GM12872 (cell line): ENCODE measurements around the gene PDHB.

Experiments
- TF ChIP-seq, protein P1 (sequence below): IDR thresholded peaks from 3 replicates; pipeline ENCODE4 v1.5.1; 2011; ENCODE audit warnings: low read depth, mild to moderate bottlenecking, low read length, moderate library complexity; ENCODE audit not compliant: insufficient read depth

Gene PDHB

DNA sequence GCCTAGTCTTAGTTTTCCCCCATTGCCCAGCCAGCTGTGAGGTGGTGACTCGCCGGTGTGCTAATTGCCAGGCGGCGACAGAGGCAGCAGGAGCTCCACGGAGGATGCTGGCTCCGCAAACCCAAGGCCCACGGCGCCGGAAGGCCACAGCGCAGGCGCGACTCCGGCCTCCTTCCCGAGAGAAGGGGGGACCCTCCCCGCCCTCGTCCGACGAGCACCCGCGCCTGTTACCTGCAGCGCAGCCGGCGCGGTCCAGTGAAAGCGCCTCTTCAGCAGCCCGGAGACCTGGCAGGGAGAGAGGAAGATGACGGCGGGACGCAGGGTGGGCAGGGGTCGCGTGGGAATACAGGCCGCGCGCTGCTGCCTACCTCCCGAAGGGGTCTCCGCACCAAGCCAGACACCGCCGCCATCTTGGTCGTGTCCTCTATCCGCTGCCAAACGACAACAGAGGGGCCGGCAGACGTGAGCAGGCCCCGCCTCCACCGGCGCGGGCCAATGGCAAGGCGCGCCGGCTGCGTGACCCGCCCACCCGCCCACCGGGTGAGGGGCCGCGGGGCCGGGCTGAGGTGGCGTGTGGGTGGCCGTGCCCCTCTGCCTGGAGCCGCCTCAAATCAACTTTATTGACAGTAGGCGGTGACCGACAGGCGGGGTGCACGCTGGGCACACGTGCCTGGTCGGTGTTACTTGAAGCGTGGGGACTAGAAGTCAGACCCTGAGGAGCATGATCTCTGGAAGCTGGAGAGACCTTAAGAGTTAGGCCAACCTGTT is at the start of gene PDHB:
PDHB (minus strand) TSS at position 433 of the 768 bp plus-strand sequence; CDS start at position 410, 23 bp downstream.
- TF ChIP-seq, protein P1, sequence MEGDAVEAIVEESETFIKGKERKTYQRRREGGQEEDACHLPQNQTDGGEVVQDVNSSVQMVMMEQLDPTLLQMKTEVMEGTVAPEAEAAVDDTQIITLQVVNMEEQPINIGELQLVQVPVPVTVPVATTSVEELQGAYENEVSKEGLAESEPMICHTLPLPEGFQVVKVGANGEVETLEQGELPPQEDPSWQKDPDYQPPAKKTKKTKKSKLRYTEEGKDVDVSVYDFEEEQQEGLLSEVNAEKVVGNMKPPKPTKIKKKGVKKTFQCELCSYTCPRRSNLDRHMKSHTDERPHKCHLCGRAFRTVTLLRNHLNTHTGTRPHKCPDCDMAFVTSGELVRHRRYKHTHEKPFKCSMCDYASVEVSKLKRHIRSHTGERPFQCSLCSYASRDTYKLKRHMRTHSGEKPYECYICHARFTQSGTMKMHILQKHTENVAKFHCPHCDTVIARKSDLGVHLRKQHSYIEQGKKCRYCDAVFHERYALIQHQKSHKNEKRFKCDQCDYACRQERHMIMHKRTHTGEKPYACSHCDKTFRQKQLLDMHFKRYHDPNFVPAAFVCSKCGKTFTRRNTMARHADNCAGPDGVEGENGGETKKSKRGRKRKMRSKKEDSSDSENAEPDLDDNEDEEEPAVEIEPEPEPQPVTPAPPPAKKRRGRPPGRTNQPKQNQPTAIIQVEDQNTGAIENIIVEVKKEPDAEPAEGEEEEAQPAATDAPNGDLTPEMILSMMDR, result no peak

DNA sequence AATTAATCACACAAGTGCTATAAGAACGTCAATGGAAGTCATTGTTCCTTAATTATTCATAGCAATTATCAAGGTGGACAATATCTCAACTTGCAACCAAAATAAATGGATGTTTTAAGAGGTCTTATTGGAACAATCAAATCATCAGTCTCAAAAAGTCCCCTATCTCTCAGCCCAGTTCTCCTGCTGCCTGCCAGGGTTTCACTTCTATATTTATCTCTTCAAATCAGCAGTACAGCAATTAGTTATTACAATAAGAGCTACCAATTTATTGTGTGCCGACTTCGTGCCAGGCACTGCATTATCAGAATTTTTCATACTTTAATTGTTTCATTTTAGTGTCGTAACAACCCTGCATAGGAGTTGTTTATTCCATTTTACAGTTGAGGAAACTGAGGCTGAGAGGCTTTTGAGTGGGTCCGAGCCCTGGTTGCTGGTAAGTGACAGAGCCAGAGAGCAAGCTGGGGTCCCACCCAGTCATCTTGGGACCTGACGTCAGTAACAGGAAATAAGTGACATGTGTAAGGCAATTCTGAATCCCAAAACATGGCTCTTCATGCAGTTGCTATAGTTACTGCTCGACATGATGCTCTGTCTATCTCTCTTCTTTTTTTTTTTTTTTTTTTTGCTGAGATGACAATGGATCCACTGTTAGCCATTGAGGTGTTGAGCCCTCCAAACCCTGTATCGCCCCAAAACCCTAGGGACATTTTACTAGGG is 49.4 kb upstream of the PDHB start:
- TF ChIP-seq, protein P1, result no peak

DNA sequence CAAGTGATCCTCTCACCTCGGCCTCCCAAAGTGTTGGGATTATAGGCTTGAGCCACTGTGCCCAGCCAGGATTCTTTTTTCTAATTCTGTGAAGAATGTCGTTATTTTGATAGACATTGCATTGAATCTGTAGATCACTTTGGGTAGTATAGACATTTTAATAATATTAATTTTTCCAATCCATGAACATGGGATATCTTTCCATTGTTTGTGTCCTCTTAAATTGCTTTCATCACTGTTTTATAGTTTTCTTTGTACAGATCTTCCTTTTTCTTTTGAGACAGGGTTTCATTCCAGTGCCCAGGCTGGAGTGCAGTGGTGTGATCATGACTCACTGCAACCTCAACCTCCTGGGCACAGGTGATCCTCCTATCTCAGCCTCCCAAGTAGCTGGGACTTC is 46.7 kb upstream of the PDHB start:
- TF ChIP-seq, protein P1, result no peak

DNA sequence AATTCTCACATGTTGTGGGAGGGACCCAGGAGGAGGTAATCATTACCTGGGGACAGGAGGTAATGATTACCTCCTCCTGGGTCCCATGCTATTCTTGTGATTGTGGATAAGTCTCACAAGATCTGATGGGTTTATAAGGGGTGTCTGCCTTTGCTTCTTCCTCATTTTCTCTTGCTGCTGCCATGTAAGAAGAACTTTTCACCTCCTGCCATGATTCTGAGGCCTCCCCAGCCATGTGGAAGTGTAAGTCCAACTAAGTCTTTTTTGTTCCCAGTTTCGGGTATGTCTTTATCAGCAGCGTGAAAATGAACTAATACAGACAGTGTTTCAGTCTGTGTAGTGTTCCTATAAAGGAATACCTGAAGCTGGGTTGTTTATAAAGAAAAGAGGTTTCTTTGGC is 45.1 kb upstream of the PDHB start:
- TF ChIP-seq, protein P1, result no peak

DNA sequence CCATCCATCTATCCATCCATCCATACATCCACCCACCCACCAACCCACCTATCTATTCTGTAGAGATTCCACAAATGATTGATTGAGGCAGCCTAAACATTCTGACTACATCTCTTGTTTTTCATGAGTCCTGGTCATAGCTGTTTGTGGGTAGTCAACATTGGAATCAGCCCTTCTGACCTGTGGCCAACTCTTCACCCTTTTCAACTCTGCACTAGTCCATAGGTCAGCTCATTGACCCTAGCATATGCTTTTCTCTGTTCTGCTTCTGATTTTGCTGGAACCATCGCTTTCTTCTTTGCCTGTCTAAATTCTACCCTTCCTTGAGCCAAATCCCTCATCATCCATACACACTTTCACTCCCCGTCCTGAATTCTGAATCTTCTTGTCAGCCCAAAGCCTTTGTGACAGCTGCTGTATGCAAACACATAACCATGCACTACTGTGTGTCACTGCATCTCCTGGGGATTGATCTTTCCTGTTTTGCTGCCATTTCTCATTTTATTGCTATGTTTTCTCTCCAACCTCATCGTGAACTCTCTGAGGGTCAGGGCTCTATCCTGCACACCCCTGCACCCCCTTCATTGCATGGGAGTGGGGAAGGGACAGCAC is 41.4 kb upstream of the PDHB start:
- TF ChIP-seq, protein P1, result no peak

DNA sequence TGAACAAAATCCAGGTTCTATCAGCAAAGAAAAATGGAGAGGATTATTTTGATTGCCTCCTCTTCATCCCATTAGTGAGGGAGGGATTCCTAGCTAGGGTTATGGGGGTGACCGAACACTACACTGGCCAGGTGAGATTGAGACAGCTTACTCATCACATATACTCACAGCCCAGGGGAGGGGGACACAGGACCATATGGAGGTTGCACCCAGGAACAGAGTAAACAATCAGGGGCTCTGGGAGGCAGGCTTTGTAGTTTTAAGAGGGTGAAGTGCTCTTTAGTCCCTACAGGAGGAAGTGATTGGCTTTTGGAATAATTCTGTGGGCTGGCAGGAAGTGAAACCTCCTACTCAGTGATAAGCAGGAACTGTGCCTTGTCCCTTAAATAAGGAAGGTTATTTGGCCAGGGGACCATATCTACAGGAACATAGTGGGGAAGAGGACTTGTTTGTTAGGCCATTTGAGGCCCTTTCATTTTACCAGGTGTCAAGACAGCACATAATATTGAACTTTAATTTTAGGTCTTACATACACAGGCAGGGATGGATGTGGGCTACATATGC is 40.8 kb upstream of the PDHB start:
- TF ChIP-seq, protein P1, result no peak

DNA sequence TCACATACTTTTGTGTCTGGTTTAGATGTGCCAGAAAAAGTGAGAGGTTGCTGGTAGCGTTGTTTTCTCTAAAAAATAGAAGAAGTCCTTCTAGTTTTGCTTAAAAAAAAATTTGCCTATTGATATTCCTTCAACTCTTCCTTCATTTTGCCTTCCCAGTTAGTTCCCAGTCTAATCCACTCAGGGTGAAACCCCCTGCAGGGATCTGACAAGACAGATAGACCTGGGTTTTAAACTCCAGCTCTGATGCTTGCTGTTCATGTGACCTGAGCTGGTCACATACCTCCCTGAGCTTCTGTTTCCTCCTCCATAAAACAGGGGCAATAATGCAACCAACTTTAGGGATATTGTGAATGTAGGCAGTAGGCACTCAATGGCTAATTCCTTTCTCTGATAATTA is 39.6 kb upstream of the PDHB start:
- TF ChIP-seq, protein P1, result no peak
